Activated CD4-positive, alpha-beta T cell treated with anti-CD3 and anti-CD28 coated beads for 36 hours (primary cell): ENCODE results near the gene BHLHE23. TPM values are rescaled to one million over a fixed set of nuclear protein-coding genes. Genes with fewer than 3 reads are reported as not detected.
A peak's percentile ranks its signal among the peaks of the same experiment; 100 is the strongest.

Experiments used
- ATAC-seq: fragments of 200-7000 bp; cut with Tn5 transposase; one replicate; pipeline ENCODE4 v1.10.0; 2021; ENCODE audit warnings: mild to moderate bottlenecking, moderate library complexity
- CTCF ChIA-PET: fragments of 350-600 bp; sonication (Branson Sonifier 250); formaldehyde crosslinking; loops from one replicate; lab custom pipeline; 2021; ENCODE audit warnings: antibody characterized with exemption; lab: Charles Lee
- POLR2A ChIA-PET: fragments of 350-600 bp; sonication (Branson Sonifier 250); formaldehyde crosslinking; loops from one replicate; lab custom pipeline; 2021; ENCODE audit warnings: antibody characterized with exemption, inconsistent platforms; lab: Charles Lee
- DNase-seq: peaks from one replicate; pipeline ENCODE4 v3.0.0-alpha.2; 2020
- H3K27ac Mint-ChIP-seq: one replicate; pipeline ENCODE4 v1.8.0; 2021; ENCODE audit warnings: mixed read lengths
- H3K27me3 Mint-ChIP-seq: one replicate; pipeline ENCODE4 v1.8.0; 2021; ENCODE audit warnings: mixed read lengths
- H3K36me3 Mint-ChIP-seq: one replicate; pipeline ENCODE4 v1.8.0; 2021; ENCODE audit warnings: low read depth, mixed read lengths
- H3K4me1 Mint-ChIP-seq: one replicate; pipeline ENCODE4 v1.8.0; 2021; ENCODE audit warnings: mixed read lengths
- H3K4me3 Mint-ChIP-seq: one replicate; pipeline ENCODE4 v1.8.0; 2021; ENCODE audit warnings: mild to moderate bottlenecking, moderate library complexity, mixed read lengths
- H3K9me3 Mint-ChIP-seq: one replicate; pipeline ENCODE4 v1.8.0; 2021; ENCODE audit warnings: low read depth, mixed read lengths
- intact Hi-C, 2 experiments: fragments of 100-400 bp; cut with DNase I in 1 of 2; cut with micrococcal nuclease in 1 of 2; formaldehyde crosslinking; loops; one replicate each; pipeline versions ENCODE4 v1.14.2 to v1.15.1; 2022 to 2024; cut with DNase I, micrococcal nuclease
- total RNA-seq, 2 experiments: library from RNA; stranded (reverse); gene quantifications; one replicate each; pipeline ENCODE4 v1.2.3, GENCODE V29; 2021

BHLHE23 gene
- total RNA-seq, 2 experiments from 2014 or later = not detected

DNA sequence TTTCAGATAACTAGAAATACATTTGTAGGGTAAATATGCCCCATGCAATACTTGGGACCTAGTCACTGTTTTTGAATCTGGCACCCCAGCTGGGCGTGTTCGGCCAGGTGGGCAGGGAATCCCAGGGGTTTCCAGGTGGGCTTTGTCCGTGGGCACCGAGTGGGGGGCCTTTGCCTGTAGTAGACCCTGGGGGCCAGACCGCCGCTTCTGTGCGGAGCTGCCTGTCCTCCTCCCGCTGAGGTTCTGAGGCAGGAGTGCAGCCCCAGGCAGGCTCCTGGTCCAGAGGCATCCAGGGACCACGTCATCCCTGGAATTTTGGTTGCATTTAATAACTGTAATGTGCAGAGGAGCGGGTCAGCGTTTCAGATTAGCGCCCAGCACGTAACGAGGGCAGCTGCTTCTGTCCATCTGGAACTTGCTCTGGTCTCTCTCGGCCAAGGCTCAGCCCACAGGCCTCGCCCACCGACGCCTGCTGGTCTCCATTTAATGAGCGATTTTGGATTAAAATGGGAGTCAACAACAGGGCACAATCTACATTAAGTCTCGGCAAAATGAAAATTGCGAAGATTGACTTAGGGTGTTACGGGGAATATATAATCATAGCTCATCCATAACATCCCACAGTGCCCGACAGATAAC lies 12.8 kb downstream of the BHLHE23 start:
- DNase-seq (no peak), ATAC-seq (no peak)
- Mint-ChIP-seq H3K9me3 (no peaks in the 10 kb centered on the region), H3K4me1 (no peaks in the 10 kb centered on the region), H3K27me3 (peaks cover 6% of the 10 kb centered on the region), H3K4me3 (no peak overlapping the region), H3K27ac (no peak overlapping the region), H3K36me3 (no peaks in the 10 kb centered on the region)
- POLR2A ChIA-PET = no interaction called here
- CTCF ChIA-PET = no interaction called here
- intact Hi-C loops = no loop called here

DNA sequence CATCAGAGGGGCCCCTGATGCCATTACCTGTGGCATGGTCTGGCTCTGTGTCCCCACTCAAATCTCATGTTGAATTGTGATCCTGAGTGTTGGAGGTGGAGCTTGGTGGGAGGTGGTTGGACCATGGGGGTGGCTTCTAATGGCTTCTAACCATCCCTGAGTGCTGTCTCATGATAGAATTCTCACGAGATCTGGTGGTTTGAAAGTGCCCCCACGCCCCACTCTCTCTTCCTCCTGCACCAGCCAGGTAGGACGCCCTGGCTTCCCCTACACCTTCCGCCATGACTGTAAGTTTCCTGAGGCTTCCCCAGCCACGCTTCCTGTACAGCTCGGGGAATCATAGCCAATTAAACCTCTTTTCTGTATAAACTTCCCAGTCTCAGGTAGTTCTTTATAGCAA lies 14.9 kb downstream of the BHLHE23 start:
- no peak overlapping the region for H3K4me3 Mint-ChIP-seq
- ATAC-seq (no peak), DNase-seq (no peak)
- H3K9me3 Mint-ChIP-seq = no peaks in the 10 kb centered on the region
- peaks cover 1% of the 10 kb centered on the region for H3K36me3 Mint-ChIP-seq
- H3K27me3 Mint-ChIP-seq = peaks cover 2% of the 10 kb centered on the region
- CTCF ChIA-PET = no interaction called here
- no peak overlapping the region for H3K27ac Mint-ChIP-seq
- intact Hi-C loops = no loop called here
- POLR2A ChIA-PET = interaction anchor here (0.6 kb wide), 2 partner anchors 78 to 744 kb away, joined by 4 to 5 read pairs; no protein-coding TSS in a partner anchor
- H3K4me1 Mint-ChIP-seq = no peaks in the 10 kb centered on the region

DNA sequence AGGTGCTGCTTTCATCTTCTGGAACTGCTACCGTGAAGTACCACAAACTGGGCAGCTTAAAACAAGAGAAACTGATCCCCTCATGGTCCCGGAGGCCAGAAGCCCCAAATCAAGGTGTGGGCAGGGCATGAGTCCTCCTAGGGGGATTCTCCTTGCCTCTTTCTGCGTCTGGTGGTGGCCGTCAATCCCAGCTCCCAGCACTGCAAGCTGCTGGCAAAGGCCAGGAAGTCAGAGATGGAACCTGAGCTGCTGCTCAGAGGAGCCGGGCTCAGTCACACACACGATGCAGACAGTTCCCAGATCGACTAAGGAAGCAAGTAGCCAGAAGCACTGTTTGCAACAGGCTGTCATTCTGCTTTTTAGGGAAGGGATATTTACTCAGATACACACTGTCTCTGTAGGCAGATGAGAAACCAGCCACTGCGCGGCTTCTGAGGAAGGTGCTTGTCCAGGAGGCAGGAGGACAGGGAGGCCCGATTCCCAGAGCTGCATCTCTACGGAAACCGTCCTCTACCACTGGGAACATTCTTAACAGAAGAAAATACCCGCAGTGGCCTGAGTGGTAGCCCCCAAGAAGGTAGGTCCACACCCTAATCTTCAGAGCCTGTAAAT lies 15.5 kb downstream of the BHLHE23 start:
- ATAC-seq (no peak), DNase-seq (no peak)
- Mint-ChIP-seq H3K9me3 (no peaks in the 10 kb centered on the region), H3K27me3 (peaks cover under 1% of the 10 kb centered on the region), H3K4me3 (no peak overlapping the region), H3K4me1 (no peaks in the 10 kb centered on the region), H3K36me3 (peaks cover 1% of the 10 kb centered on the region), H3K27ac (no peak overlapping the region)
- CTCF ChIA-PET = interaction anchor here (1.3 kb wide), 1 partner anchor 340 kb away, joined by 3 read pairs; no protein-coding TSS in a partner anchor
- intact Hi-C loops = no loop called here
- POLR2A ChIA-PET = interaction anchor here (0.6 kb wide), 2 partner anchors 79 to 744 kb away, joined by 4 to 5 read pairs; no protein-coding TSS in a partner anchor

DNA sequence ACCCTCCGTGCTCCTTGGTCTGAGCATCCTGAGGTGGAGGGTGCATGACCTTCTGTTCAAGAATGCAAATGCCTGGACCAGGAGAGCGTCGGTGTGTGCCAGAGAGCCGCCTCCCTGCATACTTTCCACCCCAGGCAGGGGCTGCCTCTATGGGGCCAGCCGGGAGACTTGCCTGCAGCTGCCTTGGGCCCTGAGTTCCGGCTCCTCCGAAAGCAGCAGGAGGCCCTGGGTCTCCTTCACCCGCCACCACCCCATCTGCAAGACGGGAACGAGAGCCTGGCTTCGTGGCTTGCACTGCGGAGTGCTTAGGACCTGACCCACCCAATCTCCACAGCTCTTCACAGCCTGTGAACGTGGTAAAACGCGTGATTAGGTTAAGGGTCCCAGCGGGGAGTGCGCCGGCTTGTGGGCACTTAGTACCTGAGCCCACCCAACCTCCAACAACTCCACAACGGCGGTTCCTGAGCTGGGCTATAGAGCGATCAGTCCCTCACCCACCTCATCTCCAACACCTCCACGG lies 16.4 kb downstream of the BHLHE23 start:
- Mint-ChIP-seq H3K4me1 (no peaks in the 10 kb centered on the region), H3K9me3 (no peaks in the 10 kb centered on the region), H3K27ac (no peak overlapping the region), H3K36me3 (peaks cover 1% of the 10 kb centered on the region), H3K27me3 (no peaks in the 10 kb centered on the region), H3K4me3 (no peak overlapping the region)
- ChIA-PET POLR2A (no interaction called here), CTCF (interaction anchor here (0.9 to 1.3 kb wide), 2 partner anchors 49 to 339 kb away, joined by 3 read pairs; no protein-coding TSS in a partner anchor)
- DNase-seq = no peak
- no peak for ATAC-seq
- intact Hi-C loops = no loop called here

DNA sequence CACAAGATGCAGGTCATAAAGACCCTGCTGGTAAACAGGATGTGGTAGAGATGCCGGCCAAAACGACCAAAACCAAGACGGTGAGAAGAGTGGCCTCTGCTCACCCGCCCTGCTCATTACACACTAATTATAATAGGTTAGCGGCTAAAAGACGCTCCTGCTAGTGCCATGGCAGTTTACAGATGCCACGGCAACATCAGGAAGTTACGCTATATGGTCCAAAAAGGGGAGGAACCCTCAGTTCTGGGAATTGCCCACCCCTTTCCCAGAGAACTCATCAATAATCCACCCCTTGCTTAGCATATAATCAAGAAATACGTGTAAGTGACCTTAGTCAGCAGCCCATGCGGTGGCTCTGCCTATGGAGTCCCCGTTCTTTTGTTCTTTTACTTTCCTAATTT lies 17.6 kb downstream of the BHLHE23 start:
- ChIA-PET POLR2A (no interaction called here), CTCF (no interaction called here)
- no peak overlapping the region for H3K4me3 Mint-ChIP-seq
- no peaks in the 10 kb centered on the region for H3K4me1 Mint-ChIP-seq
- peaks cover 1% of the 10 kb centered on the region for H3K36me3 Mint-ChIP-seq
- intact Hi-C loops = no loop called here
- DNase-seq = no peak
- no peaks in the 10 kb centered on the region for H3K9me3 Mint-ChIP-seq
- H3K27ac Mint-ChIP-seq = no peak overlapping the region
- H3K27me3 Mint-ChIP-seq = no peaks in the 10 kb centered on the region
- ATAC-seq = peak; percentile 16

DNA sequence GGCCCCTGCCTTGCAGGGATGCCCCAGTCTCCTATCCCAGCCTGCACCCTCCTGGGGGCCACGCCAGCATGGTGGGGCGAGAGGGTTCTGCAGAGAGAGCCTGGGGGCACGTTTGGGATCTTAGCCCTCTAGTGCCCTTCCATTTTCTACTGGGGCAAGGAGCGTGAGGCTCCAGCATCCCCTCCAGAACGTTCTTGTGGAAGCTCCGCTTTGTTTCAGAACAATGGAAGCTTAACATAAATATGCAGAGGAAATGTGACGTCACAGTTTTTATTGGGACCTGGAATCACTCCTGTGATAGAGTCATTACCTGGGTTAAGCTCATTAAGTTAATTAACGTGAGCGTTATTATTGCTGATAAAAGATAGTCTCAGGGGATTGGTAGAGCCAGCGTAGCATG lies 19.6 kb downstream of the BHLHE23 start:
- ChIA-PET CTCF (interaction anchor here (0.6 kb wide), 1 partner anchor 14 kb away, joined by 3 read pairs; no protein-coding TSS in a partner anchor), POLR2A (no interaction called here)
- H3K9me3 Mint-ChIP-seq = no peaks in the 10 kb centered on the region
- intact Hi-C loops = no loop called here
- H3K4me3 Mint-ChIP-seq = no peak overlapping the region
- no peak for DNase-seq
- H3K4me1 Mint-ChIP-seq = no peaks in the 10 kb centered on the region
- H3K36me3 Mint-ChIP-seq = peaks cover 1% of the 10 kb centered on the region
- ATAC-seq = no peak
- no peak overlapping the region for H3K27ac Mint-ChIP-seq
- H3K27me3 Mint-ChIP-seq = peaks cover 7% of the 10 kb centered on the region

DNA sequence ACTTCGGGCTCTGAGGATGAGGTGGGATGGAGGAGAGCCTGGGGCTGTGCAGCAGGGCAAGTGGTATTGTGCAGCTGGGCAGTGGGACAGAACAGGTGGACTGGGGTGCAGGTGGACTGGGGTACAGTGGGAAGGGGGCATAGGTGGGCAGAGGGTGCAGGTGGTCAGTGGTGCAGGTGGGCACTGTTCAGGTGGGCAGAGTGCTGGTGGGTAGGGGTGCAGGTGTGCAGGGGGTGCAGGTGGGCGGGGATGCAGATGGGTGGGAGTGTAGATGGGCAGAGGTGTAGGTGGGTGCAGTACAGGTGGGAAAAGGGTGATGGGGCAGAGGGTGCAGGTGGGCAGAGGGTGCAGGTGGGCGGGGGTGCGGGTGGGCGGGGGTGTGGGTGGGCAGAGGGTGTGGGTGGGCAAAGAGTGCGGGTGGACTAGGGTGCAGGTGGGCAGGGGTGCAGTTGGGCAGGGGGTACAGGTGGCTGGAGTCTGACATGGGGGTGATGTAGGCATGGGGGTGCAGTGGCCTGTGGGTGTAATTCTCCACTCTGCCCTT lies 20.4 kb downstream of the BHLHE23 start:
- H3K4me3 Mint-ChIP-seq = no peak overlapping the region
- POLR2A ChIA-PET = no interaction called here
- peaks cover 1% of the 10 kb centered on the region for H3K36me3 Mint-ChIP-seq
- H3K27me3 Mint-ChIP-seq = peaks cover 9% of the 10 kb centered on the region
- intact Hi-C loops = no loop called here
- DNase-seq = no peak
- no peaks in the 10 kb centered on the region for H3K9me3 Mint-ChIP-seq
- H3K4me1 Mint-ChIP-seq = peaks cover 1% of the 10 kb centered on the region
- H3K27ac Mint-ChIP-seq = no peak overlapping the region
- CTCF ChIA-PET = no interaction called here
- no peak for ATAC-seq

DNA sequence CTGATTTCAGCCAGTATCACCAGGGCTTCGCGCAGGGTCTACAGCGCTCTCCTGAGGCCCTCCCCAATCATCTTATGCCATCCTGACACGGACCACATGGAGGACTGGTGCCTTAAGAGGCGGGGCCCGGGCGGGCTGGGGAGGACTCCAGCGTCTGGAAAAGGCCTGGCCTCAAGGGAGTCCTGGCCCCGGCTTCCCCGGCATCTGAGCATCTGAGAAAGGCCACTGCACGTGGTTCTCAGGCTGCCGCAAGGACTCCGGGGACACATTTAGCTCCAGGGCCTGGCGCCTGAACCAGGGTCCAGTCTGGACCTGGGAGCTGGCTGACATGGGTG lies 21.4 kb downstream of the BHLHE23 start:
- Mint-ChIP-seq H3K27ac (no peak overlapping the region), H3K36me3 (peaks cover 1% of the 10 kb centered on the region), H3K4me3 (no peak overlapping the region), H3K27me3 (peaks cover 15% of the 10 kb centered on the region), H3K9me3 (no peaks in the 10 kb centered on the region), H3K4me1 (peaks cover 6% of the 10 kb centered on the region)
- no peak for DNase-seq
- no peak for ATAC-seq
- ChIA-PET POLR2A (no interaction called here), CTCF (no interaction called here)
- intact Hi-C loops = no loop called here

DNA sequence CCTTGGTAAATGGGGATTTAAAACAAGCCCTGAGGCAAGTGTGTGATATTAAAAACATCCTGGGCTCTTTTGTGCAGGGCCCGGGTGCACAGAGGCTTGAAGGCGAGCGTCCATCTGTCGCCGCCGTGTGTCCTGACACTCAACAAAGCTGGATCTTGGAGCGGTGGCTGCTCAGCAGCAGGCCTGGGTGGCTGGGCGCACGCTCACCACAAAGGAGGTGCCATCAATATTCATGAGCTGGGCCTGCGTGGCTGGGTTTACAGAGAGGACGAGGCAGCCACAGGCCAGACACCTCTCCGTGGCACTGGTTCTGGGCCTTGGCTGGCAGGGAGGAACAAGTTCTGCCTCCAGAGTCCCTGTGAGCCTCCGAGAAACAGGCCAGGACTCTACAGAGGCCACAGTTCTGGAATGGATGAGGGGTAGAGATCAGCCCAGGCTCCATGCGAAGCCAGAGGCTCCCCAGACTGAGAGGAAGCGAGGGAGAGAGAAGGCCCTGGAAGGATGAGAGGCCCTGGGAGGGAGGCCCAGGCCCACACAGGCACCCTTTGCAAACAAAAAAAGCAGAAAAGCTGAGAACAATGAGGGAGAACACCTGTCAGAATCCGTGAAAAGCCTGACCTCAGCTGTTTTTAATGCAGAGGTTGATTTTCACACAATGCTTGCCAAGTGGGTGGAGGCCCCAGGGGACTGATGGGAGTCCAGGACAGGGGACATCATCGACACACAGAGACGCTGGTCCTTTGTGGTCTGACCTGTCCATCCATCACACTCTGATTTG lies 21.9 kb downstream of the BHLHE23 start:
- Mint-ChIP-seq H3K4me3 (no peak overlapping the region), H3K36me3 (peaks cover 1% of the 10 kb centered on the region), H3K27me3 (peaks cover 19% of the 10 kb centered on the region), H3K4me1 (peaks cover 9% of the 10 kb centered on the region), H3K27ac (no peak overlapping the region), H3K9me3 (no peaks in the 10 kb centered on the region)
- intact Hi-C loops = no loop called here
- ChIA-PET CTCF (interaction anchor here (0.5 to 0.9 kb wide), 2 partner anchors 12 to 83 kb away, joined by 3 read pairs; no protein-coding TSS in a partner anchor), POLR2A (interaction anchor here (0.6 kb wide), 1 partner anchor 188 kb away, joined by 3 read pairs; no protein-coding TSS in a partner anchor)
- no peak for DNase-seq
- ATAC-seq = no peak

DNA sequence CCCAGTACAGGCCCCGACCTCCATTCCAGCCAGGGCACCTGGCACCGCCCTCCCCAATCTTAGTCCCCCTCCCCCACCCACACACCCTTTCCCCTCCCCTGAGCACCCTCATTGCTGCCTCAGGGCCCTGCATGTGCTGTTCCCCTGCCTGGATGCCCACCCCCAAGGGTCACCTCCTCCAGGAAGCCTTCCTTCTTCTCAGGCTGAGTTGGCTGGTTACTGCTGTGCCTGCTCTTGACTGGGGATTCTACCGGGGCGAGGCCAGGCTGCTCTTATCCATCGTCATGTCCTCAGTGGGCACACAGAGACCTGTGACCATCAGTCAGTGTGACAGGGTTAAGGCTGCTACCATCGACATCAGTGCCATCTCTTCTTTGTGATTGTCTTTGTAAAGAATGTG lies 23.6 kb downstream of the BHLHE23 start:
- H3K4me1 Mint-ChIP-seq = peaks cover 14% of the 10 kb centered on the region
- H3K9me3 Mint-ChIP-seq = no peaks in the 10 kb centered on the region
- intact Hi-C loops = no loop called here
- no peak for ATAC-seq
- H3K27ac Mint-ChIP-seq = no peak overlapping the region
- ChIA-PET CTCF (interaction anchor here (0.5 kb wide), 1 partner anchor 15 kb away, joined by 3 read pairs; no protein-coding TSS in a partner anchor), POLR2A (no interaction called here)
- peaks cover 32% of the 10 kb centered on the region for H3K27me3 Mint-ChIP-seq
- H3K36me3 Mint-ChIP-seq = peaks cover 1% of the 10 kb centered on the region
- no peak for DNase-seq
- H3K4me3 Mint-ChIP-seq = no peak overlapping the region
